ENCODE results near the gene COX6B1.

- TF ChIP-seq CTCF (IDR thresholded peaks at IDR 0.05): no peak
- no peak for TF ChIP-seq POLR2A (IDR thresholded peaks at IDR 0.05)
Measured at GRCh38 chr19:35619290-35619923, 28.7 kb upstream of the COX6B1 start.

Data from Peyer's patch (tissue), 4 donors.